Activated CD4-positive, alpha-beta T cell treated with anti-CD3 and anti-CD28 coated beads for 1 hour (primary cell): ENCODE results near the gene FERMT2.

Source experiments
- DNase-seq: peaks from one replicate; pipeline ENCODE4 v3.0.0-alpha.2; 2020

Gene FERMT2

DNA sequence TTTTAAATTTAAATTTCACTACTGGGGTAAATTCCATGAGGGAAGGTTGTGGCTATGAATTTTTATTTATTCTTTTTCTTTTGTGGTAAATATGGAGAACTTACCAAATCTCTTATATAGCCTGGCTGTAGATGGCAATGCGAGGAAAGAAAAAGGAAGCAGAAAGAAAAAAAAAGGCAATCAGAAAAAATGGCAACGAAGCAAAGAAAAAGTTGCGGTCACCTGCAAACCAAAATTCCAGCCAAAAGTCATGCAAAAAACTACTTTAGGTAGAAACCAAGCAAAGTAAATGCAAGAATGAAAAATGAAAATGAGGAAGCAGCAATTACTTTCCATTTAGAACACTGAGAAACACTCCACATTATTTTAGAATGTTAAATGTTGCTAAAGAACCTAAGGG is 89.9 kb downstream of the FERMT2 start:
- no peak for DNase-seq

DNA sequence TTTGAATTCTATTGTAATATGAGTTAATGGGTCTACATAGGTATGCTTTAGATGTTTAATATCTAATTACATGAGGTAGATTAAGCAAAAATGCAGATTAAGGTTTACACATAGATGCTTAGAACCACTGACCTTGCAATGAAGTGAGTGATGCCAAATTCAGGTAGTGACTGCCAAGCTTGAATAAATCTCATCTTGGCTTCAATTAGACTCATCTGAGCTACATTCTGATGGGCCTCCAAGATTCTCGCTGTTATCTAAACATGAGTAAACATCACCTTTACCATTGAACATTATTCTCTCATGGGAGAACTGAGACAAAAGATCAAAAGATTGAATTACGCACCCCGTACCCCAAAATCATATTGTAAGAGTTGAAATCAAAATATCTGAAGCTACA is 90.6 kb downstream of the FERMT2 start:
- DNase-seq, result no peak

DNA sequence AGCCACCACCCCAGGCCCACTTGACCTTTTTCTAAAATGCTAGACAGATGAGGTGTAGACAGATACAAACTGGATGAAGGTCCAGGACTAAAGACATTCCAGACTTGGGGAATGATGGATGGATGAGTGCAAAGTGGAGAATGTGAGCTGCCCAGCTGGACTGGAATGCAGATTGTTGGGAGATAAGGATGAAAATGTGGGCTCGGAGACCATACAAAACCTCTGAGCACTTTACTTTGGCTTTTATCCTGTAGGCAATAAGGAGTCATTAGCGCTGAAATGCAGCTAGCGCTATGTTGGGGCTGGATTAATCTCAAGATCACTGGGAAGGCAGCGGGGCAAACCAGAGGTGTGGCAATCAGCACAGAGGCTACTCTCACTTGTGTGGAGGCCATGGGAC is 94.7 kb downstream of the FERMT2 start:
- no peak for DNase-seq

DNA sequence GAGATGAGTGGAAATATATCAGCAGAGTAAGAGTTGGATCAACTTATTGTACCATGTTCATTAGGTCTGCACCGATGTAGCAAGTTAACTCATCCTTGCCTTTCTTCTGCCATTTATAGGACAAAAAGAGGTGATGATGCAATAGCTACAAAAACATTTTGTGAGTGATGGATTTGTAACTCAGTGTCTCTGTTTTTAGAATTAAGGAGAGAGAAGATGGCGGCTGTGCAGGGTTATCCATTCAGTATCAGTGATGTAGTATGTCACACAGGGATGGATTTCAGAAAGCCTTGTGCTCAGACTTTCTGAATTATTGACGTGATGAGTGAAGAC is 97.4 kb downstream of the FERMT2 start:
- no peak for DNase-seq

- DNase-seq, result no peak
Observed at GRCh38 chr14:52852810-52853521, 97.9 kb downstream of the FERMT2 start.

DNA sequence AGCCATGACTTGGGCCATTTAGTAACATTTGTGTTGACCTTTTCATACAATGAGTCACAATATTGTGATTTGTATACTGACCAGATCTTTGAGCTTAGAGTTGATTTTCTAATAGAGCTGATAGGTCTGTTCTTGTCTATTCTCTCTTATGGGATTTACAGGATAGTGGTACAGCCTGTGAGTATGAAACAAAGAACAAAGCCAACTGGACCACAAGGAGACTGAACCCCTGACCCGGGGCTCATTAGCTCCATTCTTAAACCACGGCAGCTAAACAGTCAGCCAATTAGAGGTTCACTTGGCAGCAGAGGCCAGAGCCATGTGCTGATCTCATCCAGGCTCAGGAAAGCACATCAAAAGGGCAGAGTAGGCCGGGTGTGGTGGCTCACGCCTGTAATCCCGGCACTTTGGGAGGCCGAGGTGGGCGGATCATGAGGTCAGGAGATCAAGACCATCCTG is 100.4 kb downstream of the FERMT2 start:
- DNase-seq, result no peak

DNA sequence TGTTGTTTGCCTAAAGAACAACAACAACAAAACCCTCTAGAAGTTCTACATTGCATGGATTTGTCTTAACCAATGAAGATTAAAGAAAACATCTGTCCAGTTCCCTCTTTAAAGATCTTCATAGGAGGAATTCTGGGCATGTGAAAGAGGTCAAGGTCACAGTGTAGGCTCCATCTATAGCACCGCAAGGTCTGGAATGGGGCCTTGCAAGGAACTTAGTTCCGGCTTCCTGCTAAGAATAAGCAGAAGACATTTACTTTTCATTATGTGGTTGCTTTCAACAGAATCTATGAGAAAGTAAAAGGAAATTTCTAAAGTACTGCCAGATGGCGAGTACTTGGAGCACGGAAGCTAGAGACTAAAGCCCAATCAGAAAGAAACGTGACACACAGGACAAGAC is 102.2 kb downstream of the FERMT2 start:
- no peak for DNase-seq

- no peak for DNase-seq
Observed at GRCh38 chr14:52846591-52846990, 104.3 kb downstream of the FERMT2 start.

DNA sequence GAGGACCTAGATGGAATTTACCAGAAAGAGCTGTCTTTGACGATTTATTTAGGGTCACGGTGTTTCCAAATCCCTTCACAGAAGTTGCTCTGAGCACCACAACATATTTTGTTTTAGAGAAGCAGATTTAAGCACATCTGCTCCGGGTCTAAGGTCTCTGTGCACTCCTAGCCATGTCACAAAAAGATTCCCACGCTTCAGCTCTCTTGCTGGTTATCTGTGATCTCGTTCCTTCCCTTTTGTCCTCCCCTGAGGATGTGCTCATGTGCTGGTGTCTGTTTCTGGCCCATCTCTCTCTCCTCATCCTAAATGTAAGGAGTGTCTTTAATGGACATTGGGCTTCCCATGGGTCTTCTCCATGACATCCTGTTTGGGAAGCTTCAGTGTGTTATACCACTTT is 105.8 kb downstream of the FERMT2 start:
- no peak for DNase-seq

DNA sequence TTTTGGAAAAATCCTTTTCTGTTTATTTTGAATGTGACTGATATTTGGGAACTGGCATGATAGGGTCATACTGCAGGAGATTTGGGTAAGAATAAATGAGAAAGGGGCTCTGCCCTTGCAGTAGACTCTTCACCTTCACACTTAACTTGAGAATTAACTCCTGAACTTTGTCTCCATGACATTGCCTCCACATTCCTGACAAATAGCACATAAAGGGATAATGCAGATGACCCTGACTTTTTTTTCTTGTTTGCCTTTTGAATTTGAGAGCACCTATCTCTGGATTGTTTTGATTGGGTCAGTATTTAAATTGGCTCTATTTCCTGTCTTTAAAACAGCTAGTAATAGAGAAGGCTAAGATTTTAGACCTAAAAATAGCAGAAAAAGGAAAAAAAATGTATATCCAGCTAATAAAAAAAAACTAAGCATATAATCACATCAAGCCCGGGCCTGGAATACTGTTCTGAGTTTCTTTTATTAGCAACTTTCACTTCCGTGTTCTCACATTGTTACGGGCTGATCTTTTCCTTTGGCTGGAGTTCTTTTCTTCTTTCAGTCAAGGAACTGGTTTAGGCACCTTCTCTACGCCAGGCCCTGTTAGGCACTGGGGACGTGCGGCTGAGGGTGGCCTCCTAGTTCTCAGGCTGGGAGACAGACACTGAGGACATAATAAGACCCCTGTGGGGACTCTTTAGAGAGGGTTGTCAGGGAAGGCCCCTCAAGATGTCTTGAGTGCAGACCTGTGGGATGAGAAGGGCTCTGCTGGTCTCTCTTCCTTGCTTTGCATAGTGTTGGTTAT is 106.4 kb downstream of the FERMT2 start:
- DNase-seq, result no peak

- DNase-seq, result no peak
Observed at GRCh38 chr14:52840877-52841276, 110.0 kb downstream of the FERMT2 start.

- no peak for DNase-seq
Observed at GRCh38 chr14:52837451-52837850, 113.4 kb downstream of the FERMT2 start.

DNA sequence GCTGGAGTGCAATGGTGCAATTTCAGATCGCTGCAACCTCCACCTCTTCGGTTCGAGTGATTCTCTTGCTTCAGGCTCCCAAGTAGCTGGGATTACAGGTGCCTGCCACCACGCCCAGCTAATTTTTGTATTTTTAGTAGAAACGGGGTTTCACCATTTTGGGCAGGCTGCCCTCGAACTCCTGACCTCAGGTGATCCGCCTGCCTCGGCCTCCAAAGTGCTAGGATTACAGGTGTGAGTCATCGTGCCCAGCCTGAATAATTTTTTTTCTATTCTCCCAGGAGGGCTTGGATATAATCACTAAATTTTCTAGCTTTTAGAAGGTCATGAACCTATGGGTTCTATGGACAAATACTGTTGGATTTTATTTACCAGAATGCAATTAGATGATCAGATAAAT is 114.8 kb downstream of the FERMT2 start:
- no peak for DNase-seq

DNA sequence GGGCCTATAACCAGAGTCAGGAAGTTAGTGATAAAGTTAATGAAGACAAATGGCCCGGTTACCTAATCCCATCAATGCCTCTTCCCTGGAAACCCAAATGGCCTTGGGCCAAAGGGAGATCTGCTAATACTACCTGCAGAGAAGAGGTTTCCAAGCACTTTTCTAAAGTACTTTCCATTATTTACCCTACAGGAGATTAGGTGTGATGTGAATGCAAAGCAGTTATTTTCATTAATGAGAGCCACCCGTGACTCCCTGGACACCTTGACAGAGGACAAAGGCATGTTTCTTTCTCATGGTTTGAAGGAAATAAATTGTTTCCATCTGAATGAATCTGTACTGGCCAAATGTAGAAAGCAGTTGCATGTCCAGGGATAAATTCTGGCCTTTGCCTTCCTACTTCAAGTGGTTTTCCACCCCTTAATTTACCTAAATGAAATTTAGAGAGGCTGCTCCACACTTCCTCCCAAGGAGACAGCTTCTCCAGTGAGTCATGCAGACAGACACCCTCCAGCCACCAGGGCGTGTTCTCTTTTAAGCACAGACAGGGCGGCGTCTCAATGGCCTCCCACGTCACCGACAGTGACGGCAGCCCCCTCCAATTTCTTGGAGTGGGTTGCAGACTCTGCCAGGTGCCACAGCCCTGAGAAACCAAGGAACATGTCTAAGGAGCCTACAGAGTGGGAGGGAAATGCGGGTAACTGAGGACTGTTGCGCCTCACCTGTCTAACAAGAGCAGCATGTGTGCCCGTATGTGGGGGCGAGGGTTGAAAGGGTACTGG is 115.5 kb downstream of the FERMT2 start:
- no peak for DNase-seq

DNA sequence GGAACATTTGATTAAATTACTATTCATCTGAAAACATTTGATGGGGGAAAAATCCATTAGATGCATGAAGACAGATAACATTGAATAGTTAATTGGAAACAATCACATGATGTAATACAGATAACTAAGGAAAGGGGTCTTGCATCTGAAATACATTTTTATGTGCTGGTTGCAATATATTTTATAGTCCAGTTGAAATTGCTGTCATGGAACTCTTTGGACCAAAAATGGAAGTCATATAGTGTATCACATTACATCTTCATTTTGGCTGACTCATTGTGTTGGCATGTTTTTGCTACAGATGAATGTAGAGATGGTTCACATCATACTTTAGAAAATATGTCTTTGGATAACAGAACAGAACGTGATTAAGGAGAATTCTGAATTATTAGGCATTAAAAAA is 116.4 kb downstream of the FERMT2 start:
- DNase-seq, result no peak

GRCh38 chr14:52833891-52834290 is 117.0 kb downstream of the FERMT2 start:
- DNase-seq, result no peak

GRCh38 chr14:52829527-52830185 is 121.2 kb downstream of the FERMT2 start:
- no peak for DNase-seq

- DNase-seq, result no peak
Observed at GRCh38 chr14:52827426-52827825, 123.4 kb downstream of the FERMT2 start.

DNA sequence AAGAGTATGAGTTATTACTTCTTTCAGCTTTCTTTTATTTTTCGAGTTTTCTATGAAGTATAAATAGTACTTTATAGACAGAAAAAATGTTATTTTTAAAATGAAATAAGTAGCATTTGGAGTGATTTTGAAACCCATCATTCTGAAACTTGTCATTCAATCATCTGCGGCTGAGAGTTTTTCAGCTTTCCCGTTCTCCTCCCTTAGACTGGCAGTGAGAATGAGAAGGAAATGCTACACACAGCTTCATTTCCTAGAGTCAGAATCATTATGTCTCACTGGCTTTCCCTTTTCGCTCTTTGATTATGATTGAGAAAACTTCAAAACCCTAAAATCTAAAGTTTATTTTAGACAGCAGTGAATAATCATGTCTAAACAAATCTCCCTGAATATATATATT is 125.8 kb downstream of the FERMT2 start:
- DNase-seq, result no peak

- DNase-seq, result no peak
Observed at GRCh38 chr14:52824462-52824861, 126.4 kb downstream of the FERMT2 start.

GRCh38 chr14:52821805-52822250 is 129.0 kb downstream of the FERMT2 start:
- no peak for DNase-seq

DNA sequence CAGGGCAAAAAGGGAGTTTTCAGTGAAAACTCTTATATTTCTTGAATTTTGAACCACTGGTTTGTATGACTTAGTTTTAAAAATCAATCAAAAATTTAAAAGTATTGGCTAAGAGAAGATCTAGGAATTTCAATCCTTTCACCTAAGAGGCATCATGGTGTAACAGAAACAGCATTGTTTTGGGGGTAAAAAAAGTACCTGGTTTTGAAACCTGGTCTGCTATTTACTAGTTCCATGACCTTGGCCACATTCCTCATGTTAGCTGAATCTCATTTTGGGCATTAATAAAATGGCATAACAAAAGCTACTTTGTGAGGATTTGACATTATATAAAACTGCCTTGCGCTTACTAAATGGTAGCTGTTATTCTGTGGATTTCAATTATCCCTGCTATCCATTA is 142.7 kb downstream of the FERMT2 start:
- DNase-seq, result no peak
